SW480 (cell line): ENCODE data around the gene AGBL4.
A peak's percentile ranks its signal among the peaks of the same experiment; 100 is the strongest.

ENCODE experiments used
- DNase-seq: peaks from one replicate; pipeline ENCODE4 v3.0.0-alpha.2; 2016; ENCODE audit warnings: low spot score

The AGBL4 gene

DNA sequence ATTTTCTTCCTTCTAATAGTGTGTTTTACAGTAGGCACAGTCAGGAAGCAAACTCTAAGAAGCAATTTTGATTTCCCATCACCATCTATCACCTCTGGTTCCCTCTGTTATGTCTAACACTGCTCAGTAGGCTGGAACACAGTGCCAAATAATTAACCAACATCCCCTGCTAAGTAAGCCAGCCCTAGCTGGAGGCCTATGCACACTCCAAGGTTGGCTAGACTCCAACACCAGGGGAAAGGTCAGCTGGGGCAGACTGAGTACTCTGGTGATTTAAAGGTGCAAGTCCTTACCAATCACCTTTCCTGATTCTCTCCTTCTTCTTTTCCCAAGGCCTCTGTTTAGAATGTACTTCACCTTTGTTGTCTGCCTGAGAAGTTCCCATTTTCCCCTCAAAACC is 1200.6 kb downstream of the AGBL4 start:
- DNase-seq = no peak

GRCh38 chr1:48820491-48820890 is 1203.3 kb downstream of the AGBL4 start:
- no peak for DNase-seq

DNA sequence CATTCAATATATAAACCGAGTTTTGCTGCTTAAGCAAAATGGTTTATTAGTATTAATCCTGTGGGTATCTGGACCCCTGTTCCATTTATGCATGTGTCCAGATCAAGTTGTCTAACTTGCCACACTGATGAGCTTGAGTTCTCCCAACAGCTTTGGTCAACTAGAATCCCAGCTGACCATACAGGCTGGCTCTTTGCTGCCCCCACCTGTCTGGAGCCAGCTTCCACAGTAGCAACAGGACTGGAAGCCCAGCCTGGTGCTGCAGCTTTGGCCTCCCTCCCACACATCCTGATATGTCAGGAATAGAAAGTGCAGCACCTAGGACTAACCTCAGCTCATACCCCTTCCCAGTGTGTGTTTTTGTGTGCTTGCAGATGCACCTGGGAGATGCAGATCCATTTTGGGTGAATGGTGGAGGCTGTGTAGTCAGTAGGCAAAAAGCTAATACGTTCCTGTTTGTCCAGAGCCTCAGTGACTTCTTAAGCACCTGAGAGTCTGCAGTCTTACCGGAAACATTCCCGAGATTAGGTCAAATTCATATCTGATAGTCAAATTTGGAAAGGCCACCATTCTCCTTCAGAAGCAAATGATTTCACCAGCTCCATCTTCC is 1206.1 kb downstream of the AGBL4 start:
- peak; percentile 21 for DNase-seq

DNA sequence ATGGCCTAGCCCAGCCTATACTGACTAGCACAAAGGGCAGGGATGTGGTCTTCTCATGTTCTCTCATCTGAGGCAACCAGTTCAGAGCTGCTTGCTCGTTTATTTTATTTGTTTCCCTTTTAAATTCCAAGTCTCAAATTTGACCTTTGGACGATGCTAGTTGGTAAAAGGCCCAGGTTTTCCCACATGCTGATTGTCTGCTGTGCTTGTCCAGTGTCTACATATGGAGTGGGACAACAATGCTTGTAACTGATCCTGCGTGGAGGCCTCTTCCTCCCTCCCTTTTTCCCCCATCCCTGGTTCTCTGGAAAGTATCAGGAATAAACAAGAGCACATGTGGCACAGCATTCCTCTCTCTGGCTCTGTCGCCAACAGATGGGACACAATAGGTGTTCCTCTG is 1213.0 kb downstream of the AGBL4 start:
- DNase-seq = no peak

- DNase-seq = no peak
Observed at GRCh38 chr1:48808496-48808895, 1215.3 kb downstream of the AGBL4 start.

DNA sequence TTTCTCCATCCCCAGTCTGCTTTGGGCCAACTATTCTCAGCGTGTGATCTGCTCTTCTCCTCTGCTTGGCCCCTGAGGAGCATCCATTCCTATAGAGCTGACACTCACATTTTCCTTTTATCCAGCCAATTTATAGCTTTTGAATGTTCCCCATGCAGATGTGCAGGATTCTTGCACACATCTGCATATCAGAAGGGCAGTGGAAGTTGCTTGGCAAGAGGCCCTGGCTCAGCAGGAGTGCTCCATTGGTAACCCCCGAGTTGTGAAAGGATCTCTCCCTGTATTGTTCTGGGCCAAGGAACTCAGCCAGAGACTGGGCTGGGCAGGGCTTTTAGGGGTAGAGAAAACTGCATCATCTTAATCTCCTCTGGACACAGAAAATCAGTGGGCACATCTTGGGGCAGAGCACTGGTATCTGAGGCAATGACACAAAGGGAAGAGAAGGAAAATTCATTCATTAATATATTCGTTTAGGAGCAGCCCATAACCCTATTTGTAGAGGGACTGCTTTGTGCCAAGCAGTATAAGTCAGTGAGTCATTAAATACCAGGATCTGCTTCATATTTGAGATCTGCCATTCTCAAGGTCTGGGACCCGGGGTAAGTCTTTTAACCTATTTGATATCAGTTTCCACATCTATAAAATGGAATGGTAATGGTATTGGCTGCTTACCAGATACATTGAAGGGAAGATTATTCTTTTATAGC is 1216.0 kb downstream of the AGBL4 start:
- no peak for DNase-seq

DNA sequence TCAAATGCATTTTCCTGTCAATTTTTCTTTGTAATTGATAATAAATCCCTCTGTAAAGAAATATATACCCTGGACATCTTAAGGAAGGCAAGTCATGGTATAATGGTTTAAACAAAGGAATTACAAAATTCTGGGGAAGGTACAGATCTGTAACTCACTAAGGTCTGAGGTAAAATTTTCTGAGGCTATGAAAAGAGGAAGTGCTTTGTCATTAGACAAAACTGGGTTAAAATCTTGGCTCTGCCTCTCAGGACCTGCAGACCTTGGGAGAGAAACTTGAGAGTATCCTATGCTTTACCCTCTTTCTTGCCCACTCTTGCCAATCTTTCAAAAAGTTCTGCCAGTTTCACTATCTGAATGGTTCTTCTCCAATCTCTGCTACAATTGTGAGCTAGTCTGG is 1220.3 kb downstream of the AGBL4 start:
- no peak for DNase-seq

- no peak for DNase-seq
Observed at GRCh38 chr1:48794816-48795215, 1228.9 kb downstream of the AGBL4 start.

DNA sequence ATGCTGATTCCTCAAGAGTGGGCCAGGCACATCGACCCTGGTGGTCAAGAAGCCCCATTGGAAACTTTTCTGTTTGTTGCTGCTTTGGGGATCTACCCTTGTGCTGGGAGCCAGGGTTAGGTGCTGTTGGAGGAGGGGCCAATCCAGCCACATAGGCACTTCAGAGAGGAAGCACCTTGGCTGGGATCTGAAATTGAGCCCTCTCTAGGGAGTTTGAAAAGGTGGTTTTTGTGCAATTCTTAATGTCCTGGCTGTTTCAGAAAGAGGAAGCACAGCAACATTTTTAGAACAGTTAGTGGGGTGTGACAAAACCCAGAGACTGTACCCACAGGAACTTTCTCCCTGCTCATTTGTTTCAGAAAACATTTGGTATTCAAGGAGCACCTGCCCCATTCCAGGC is 1229.9 kb downstream of the AGBL4 start:
- no peak for DNase-seq

- no peak for DNase-seq
Observed at GRCh38 chr1:48792961-48793360, 1230.8 kb downstream of the AGBL4 start.

GRCh38 chr1:48790397-48790796 is 1233.4 kb downstream of the AGBL4 start:
- no peak for DNase-seq

GRCh38 chr1:48789903-48790302 is 1233.9 kb downstream of the AGBL4 start:
- no peak for DNase-seq

DNA sequence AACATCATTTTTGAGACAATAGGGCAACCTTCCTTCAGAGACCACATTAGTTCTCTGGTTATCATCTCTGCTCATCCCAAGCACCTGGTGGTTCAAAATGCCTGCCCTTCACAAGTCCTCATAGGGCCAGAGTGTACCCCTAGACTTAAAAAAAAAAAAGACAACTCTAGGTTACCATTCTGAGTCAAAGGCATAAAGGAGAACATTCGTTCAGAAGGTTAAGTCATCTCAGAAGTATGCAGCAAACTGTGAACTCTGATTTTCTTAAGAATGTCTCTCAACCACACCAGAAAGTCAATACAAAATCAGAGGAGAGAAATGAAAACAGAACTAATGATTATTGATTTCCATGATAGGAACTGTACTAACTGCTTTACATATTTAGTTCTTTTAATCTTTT is 1237.9 kb downstream of the AGBL4 start:
- DNase-seq = no peak

GRCh38 chr1:48784301-48784700 is 1239.5 kb downstream of the AGBL4 start:
- no peak for DNase-seq

GRCh38 chr1:48777219-48777895 is 1246.4 kb downstream of the AGBL4 start:
- no peak for DNase-seq

DNA sequence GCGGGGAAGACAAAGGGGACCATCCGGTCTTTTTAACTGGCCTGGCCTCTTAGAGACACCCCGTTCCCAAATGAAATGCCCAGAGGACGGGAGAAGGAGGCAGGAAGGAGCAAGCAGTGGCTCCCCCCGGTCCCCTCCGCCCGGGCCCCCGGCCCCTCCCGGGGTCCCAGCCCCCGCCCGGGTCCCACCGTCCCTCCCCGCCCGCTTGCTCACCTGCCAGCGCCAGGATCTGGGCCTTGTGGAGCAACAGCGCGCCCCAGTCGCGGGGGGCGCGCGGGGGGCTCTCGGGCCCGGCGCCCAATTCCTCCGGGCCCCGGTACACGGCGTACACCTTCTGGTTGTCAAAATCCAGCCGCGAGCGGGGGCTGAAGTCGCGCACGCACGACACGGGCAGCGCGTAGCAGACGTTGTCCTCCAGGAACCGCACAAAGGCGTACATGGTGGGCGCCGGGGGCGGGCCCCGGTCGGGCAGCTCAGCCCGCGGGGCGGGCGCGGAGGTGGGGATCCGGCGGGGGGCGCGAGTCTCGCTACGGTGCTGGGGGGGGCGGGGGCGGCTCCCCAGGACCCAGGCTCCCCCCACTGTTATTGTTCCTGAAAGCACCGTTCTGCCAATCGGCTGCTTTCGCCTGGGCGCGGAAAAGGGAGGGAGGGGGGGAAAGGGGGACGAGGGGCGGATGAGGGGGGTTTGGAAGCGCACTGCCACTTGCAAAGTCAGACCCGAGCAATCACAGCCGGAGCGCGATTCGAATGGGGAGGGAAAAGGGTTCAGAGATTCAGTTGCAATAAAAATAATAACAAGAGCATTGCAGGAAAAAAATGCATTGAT is 1247.1 kb downstream of the AGBL4 start, which contains the start of gene BEND5:
Gene BEND5 (minus strand): TSS at position 499 of the 826 bp plus-strand sequence. CDS start 60 bp downstream, at position 439.
- DNase-seq = no peak

GRCh38 chr1:48775831-48776392 is 1247.8 kb downstream of the AGBL4 start:
- DNase-seq = no peak

DNA sequence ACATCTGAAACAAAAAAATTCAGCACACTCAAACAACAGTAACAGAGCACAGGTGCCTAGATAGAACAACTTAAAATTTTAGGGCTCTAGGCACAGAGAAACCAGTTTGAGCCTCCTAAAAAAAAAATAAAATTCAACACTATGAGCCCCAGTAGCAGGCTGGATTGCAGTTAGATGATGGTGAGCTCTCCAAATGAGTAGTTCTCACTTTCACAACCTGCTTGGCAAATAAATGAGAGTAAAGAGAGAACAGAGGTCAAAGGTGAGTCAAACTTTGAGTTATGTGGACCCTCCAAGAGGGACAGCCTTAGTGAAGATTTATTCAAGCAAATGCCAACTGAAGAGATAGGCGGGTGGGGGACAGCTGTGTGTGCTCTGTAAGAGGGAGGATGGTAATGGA is 1250.6 kb downstream of the AGBL4 start:
- no peak for DNase-seq

GRCh38 chr1:48772211-48772610 is 1251.5 kb downstream of the AGBL4 start:
- no peak for DNase-seq

DNA sequence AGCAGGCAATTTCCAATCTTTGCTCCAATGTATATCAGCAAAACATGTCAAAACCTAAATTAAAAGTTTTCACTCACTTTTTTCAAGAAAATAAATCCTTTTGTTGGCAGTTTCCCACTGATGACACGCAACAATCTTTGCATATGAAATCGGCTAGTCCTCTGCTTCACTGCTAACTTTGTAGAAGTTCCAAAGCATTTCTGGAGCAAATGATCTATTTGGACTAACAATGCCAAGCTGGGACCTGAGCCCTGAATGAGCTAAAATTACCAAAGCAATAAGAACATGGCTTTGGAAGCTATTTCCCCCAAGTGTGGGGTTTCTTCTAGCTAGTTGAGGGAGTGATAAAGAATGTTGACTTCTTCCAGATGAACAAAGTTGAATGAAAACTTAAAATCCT is 1252.2 kb downstream of the AGBL4 start:
- no peak for DNase-seq

DNA sequence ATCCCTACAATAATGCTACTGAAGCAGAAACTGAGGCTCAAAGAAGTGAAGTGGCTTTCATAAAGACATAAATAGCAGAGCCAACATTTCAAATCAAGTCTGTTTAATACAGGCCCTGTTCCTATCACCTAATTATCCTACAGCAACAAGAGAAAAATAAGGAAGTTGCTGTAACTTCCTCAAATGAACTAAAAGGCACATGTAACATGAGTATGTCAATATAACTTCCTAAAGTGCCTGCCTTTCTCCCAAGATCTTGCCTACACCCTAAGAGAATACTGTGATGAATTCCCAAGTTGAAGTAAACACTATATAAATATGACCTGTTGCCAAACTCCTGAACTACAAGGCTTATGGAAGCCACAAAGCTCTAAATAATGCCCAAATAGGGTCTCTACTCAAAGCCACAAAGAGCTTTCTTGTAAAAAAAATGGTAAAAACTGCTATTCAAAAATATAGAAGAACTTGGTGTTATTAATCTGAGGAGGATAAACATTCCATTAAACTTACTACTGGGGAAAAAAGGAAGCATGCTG is 1255.7 kb downstream of the AGBL4 start:
- DNase-seq = no peak

DNA sequence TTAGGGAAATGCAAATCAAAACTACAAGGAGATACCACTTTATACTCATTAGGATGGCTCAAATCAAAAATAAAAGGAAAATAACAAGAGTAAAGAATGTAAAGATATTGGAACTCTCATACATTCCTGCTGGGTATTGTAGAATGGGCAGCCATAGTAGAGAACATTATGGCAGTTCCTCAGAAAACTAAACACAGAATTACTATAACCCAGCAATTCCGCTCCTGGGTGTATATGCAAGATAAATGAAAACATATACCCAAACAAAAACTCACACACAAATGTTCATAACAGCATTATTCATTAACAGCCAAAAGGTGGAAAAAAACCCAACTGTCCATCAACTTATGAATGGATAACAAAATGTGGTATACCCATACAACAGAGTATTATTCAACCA is 1258.4 kb downstream of the AGBL4 start:
- DNase-seq = no peak
